NCI-H1694 treated with DMSO at 0.1 percent for 48 hours (cell line): ENCODE measurements around the gene CYP24A1.

Experiments used
- DNase-seq: peaks from one replicate; lab custom pipeline; 2025; lab: John Stamatoyannopoulos, UW

Gene CYP24A1

GRCh38 chr20:54156981-54157835, 16.6 kb downstream of the CYP24A1 start:
- no peak for DNase-seq

- no peak for DNase-seq
Measured at GRCh38 chr20:54156522-54156921, 17.3 kb downstream of the CYP24A1 start.

GRCh38 chr20:54155736-54156317, 18.0 kb downstream of the CYP24A1 start:
- no peak for DNase-seq

GRCh38 chr20:54154439-54154838, 19.3 kb downstream of the CYP24A1 start:
- no peak for DNase-seq

GRCh38 chr20:54153847-54154246, 19.9 kb downstream of the CYP24A1 start:
- no peak for DNase-seq

GRCh38 chr20:54153041-54153327, 20.8 kb downstream of the CYP24A1 start:
- DNase-seq: no peak

GRCh38 chr20:54152227-54153040, 21.4 kb downstream of the CYP24A1 start:
- DNase-seq: no peak

GRCh38 chr20:54151511-54152226, 22.1 kb downstream of the CYP24A1 start:
- no peak for DNase-seq

- no peak for DNase-seq
Measured at GRCh38 chr20:54151075-54151439, 22.7 kb downstream of the CYP24A1 start.

GRCh38 chr20:54149765-54150264, 24.0 kb downstream of the CYP24A1 start:
- no peak for DNase-seq

- no peak for DNase-seq
Measured at GRCh38 chr20:54148947-54149764, 24.6 kb downstream of the CYP24A1 start.

- DNase-seq: no peak
Measured at GRCh38 chr20:54146672-54147071, 27.1 kb downstream of the CYP24A1 start.

- DNase-seq: no peak
Measured at GRCh38 chr20:54144847-54145414, 28.9 kb downstream of the CYP24A1 start.

- no peak for DNase-seq
Measured at GRCh38 chr20:54140927-54141566, 32.7 kb downstream of the CYP24A1 start.

- no peak for DNase-seq
Measured at GRCh38 chr20:54140486-54140885, 33.3 kb downstream of the CYP24A1 start.

GRCh38 chr20:54140067-54140466, 33.7 kb downstream of the CYP24A1 start:
- no peak for DNase-seq

- no peak for DNase-seq
Measured at GRCh38 chr20:54139188-54139587, 34.6 kb downstream of the CYP24A1 start.

- DNase-seq: no peak
Measured at GRCh38 chr20:54138427-54138826, 35.4 kb downstream of the CYP24A1 start.

GRCh38 chr20:54137115-54137514, 36.7 kb downstream of the CYP24A1 start:
- DNase-seq: no peak

- no peak for DNase-seq
Measured at GRCh38 chr20:54134445-54135220, 39.2 kb downstream of the CYP24A1 start.
